KMS-11 (cell line): ENCODE data around the gene MYO9B.

Experiments used
- H2AFZ ChIP-seq: fragments of 200-600 bp; sonication (generic); 2 replicates; pipeline ENCODE4 v1.6.1; 2016; ENCODE audit warnings: antibody characterized with exemption, mixed run types, low read depth
- H3K27ac ChIP-seq: fragments of 200-600 bp; sonication (generic); 2 replicates; pipeline ENCODE4 v1.6.1; 2016; ENCODE audit warnings: mild to moderate bottlenecking, mixed run types
- H3K27me3 ChIP-seq: fragments of 200-600 bp; sonication (generic); 2 replicates; pipeline ENCODE4 v1.6.1; 2017; ENCODE audit warnings: mild to moderate bottlenecking, low read depth, mixed run types, moderate library complexity; ENCODE audit not compliant: insufficient read depth
- H3K36me3 ChIP-seq: fragments of 200-600 bp; sonication (generic); 2 replicates; pipeline ENCODE4 v1.6.1; 2017; ENCODE audit warnings: mild to moderate bottlenecking, mixed run types; ENCODE audit not compliant: insufficient read depth
- H3K4me1 ChIP-seq: fragments of 200-600 bp; sonication (generic); 2 replicates; pipeline ENCODE4 v1.6.1; 2016; ENCODE audit warnings: mild to moderate bottlenecking, low read depth, mixed run types; ENCODE audit not compliant: poor library complexity, severe bottlenecking
- H3K4me2 ChIP-seq: fragments of 200-600 bp; sonication (generic); 2 replicates; pipeline ENCODE4 v1.7.0; 2016; ENCODE audit warnings: mild to moderate bottlenecking, mixed run types
- H3K4me3 ChIP-seq: fragments of 200-600 bp; sonication (generic); IDR thresholded peaks from 2 replicates; pipeline ENCODE4 v1.6.1; 2017; ENCODE audit warnings: low read depth, low read length, mixed read lengths; ENCODE audit not compliant: insufficient read depth
- H3K79me2 ChIP-seq: fragments of 200-600 bp; sonication (generic); 2 replicates; pipeline ENCODE4 v1.6.1; 2016; ENCODE audit warnings: low read depth, mixed run types; ENCODE audit not compliant: insufficient read depth
- H3K9ac ChIP-seq: fragments of 200-600 bp; sonication (generic); 2 replicates; pipeline ENCODE4 v1.6.1; 2016; ENCODE audit warnings: mild to moderate bottlenecking, mixed run types
- H4K20me1 ChIP-seq: fragments of 200-600 bp; sonication (generic); 2 replicates; pipeline ENCODE4 v1.6.1; 2016; ENCODE audit warnings: mild to moderate bottlenecking, mixed run types; ENCODE audit not compliant: insufficient read depth
- TF ChIP-seq, protein P1 (sequence below): fragments of 200-600 bp; sonication (generic); conservative IDR thresholded peaks from 2 replicates; pipeline ENCODE4 v1.6.1; 2017; ENCODE audit warnings: low read depth, mild to moderate bottlenecking, antibody characterized with exemption, low read length, moderate library complexity, mixed read lengths

The MYO9B gene

DNA sequence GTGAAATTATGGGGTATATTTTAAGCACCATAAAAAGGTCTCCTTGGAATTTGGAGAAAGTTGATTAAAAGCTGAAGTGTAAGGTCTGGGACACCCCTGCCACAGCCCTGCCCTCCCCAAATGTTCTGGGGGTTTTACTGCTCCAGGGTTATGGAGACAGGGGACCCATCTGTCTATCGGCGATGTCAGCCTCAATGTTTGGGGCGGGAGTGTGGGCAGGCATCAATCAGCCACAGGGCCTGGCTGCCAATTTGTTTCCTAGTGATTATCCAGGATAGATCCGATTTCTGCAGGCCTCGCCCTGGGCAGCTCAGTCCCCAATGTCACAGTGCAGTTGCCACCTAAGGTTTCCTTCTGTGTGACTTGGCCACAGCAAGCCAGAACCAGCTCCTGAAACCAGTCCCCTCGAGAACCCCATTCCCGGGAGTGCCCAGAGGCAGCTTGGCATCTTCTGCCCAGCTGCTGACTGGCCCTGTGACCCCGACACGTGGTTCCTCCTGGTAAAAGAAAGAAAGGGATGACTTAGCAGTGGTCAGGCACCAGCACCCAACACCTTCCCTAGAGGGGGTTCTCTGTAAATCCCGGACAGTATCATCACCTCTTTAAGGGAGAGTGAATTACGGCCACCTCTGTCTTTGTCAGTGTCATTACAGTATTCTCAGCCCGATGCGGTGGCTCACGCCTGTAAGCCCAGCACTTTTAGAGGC is 41.6 kb downstream of the MYO9B start:
- no peak overlapping the region for H3K4me3 ChIP-seq
- H3K79me2 ChIP-seq = no peaks in the 10 kb centered on the region
- no peak overlapping the region for H3K4me2 ChIP-seq
- no peaks in the 10 kb centered on the region for H3K27me3 ChIP-seq
- H3K4me1 ChIP-seq = no peaks in the 10 kb centered on the region
- H2AFZ ChIP-seq = no peak overlapping the region
- no peak overlapping the region for H3K27ac ChIP-seq
- TF ChIP-seq, protein P1, sequence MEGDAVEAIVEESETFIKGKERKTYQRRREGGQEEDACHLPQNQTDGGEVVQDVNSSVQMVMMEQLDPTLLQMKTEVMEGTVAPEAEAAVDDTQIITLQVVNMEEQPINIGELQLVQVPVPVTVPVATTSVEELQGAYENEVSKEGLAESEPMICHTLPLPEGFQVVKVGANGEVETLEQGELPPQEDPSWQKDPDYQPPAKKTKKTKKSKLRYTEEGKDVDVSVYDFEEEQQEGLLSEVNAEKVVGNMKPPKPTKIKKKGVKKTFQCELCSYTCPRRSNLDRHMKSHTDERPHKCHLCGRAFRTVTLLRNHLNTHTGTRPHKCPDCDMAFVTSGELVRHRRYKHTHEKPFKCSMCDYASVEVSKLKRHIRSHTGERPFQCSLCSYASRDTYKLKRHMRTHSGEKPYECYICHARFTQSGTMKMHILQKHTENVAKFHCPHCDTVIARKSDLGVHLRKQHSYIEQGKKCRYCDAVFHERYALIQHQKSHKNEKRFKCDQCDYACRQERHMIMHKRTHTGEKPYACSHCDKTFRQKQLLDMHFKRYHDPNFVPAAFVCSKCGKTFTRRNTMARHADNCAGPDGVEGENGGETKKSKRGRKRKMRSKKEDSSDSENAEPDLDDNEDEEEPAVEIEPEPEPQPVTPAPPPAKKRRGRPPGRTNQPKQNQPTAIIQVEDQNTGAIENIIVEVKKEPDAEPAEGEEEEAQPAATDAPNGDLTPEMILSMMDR = no peak
- H4K20me1 ChIP-seq = no peaks in the 10 kb centered on the region
- no peaks in the 10 kb centered on the region for H3K36me3 ChIP-seq
- no peak overlapping the region for H3K9ac ChIP-seq

DNA sequence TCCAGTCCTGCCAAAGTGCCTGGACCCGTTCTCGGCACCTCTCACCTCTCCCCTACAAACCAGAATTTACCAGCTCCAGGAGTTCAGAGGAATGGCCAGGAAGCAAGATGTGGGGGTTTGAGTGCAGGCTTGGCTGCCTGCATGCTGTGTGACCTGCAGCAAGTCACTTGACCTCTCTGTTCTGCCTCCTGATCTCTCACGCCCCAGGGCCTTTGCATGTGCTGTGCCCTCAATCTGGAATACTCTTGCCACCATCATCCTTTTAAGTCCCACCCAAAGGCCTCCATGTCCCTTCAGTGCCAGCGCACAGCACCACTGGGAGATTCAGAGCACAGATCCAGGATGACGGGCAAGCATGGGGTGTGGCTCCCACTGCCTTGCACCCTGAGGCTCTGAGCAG is 43.4 kb downstream of the MYO9B start:
- Histone ChIP-seq H2AFZ (no peak overlapping the region), H3K27ac (no peak overlapping the region), H3K4me1 (no peaks in the 10 kb centered on the region), H3K4me2 (no peak overlapping the region), H4K20me1 (no peaks in the 10 kb centered on the region), H3K9ac (no peak overlapping the region), H3K79me2 (no peaks in the 10 kb centered on the region), H3K27me3 (no peaks in the 10 kb centered on the region), H3K4me3 (no peak overlapping the region), H3K36me3 (no peaks in the 10 kb centered on the region)
- TF ChIP-seq, protein P1 = no peak

DNA sequence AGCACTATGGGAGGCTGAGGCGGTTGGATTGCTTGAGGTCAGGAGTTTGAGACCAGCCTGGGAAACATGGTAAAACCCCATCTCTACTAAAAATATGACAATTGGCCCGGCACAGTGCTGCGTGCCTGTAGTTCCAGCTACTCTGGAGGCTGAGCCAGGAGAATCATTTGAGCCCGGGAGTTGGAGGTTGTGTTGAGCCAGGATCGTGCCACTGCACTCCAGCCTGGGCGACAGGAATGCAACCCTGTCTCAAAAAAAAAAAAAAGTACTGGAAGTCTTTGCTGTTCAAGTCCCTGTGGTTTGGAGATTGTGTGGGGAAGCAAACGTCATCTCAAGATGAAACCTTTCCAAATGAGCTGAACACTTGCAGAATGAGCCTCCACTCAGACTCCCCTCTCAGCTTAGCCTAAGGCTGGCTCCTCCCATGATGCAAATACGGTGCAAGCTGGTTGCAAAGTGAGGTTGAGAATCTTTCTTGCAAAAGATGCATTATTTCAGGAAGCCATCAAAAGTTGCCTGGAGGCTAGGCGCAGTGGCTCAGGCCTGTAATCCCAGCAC is 46.2 kb downstream of the MYO9B start:
- H3K4me1 ChIP-seq = no peaks in the 10 kb centered on the region
- no peaks in the 10 kb centered on the region for H3K79me2 ChIP-seq
- H3K27ac ChIP-seq = no peak overlapping the region

DNA sequence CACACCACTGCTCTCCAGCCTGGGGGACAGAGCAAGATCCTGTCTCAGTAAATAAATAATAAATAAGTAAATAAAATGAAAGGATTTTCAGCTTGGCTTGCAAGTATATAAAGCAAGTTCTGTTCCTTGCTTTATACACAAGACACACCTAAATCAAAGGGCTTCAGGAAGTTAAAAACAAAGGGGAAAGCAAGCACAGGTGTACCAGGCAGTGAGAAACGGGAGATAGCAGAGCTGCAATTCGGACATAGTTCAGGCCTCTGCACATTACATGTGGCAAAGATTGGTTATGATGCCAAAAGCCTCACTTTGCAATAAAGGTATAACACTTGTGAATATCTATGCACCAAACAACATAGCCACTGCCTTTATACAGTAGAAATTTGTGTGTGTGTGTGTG is 47.5 kb downstream of the MYO9B start:
- Histone ChIP-seq H2AFZ (no peak overlapping the region), H3K27ac (no peak overlapping the region), H3K4me3 (no peak overlapping the region), H4K20me1 (no peaks in the 10 kb centered on the region), H3K79me2 (no peaks in the 10 kb centered on the region), H3K27me3 (no peaks in the 10 kb centered on the region), H3K4me2 (no peak overlapping the region), H3K9ac (no peak overlapping the region), H3K4me1 (no peaks in the 10 kb centered on the region), H3K36me3 (no peaks in the 10 kb centered on the region)
- TF ChIP-seq, protein P1 = no peak

More for the DNA sequence above, 46.2 kb downstream of the MYO9B start:
- Histone ChIP-seq H2AFZ (no peak overlapping the region), H3K27me3 (no peaks in the 10 kb centered on the region), H3K4me2 (no peak overlapping the region), H3K4me3 (no peak overlapping the region), H4K20me1 (no peaks in the 10 kb centered on the region), H3K36me3 (no peaks in the 10 kb centered on the region), H3K9ac (no peak overlapping the region)
- TF ChIP-seq, protein P1 = no peak
